ENCODE data around the gene ATP6V1G3.

Gene ATP6V1G3

GRCh38 chr1:198494658-198495103 is 45.8 kb downstream of the ATP6V1G3 start:
- ChIA-PET CTCF (no interaction called here), POLR2A (no interaction called here)
- Histone ChIP-seq H3K27ac (ENCODE audit: extremely low read depth, low read depth, low read length) (no peak overlapping the region), H3K4me1 (ENCODE audit: control insufficient read depth, insufficient read depth, low read length) (no peaks in the 10 kb centered on the region), H3K4me3 (ENCODE audit: low read depth, low read length) (no peak overlapping the region), H3K36me3 (ENCODE audit: control insufficient read depth in 2 of 2, insufficient read depth in 1 of 2, low read length in 2 of 2) (no peaks in the 10 kb centered on the region), H3K9me3 (ENCODE audit: control insufficient read depth, insufficient read depth, low read depth, low read length) (no peaks in the 10 kb centered on the region)
- TF ChIP-seq ZNF211 (tag by site-specific recombination; IDR thresholded peaks at IDR 0.05; ENCODE audit: low read depth) (no peak), EGR2 (tag by site-specific recombination; IDR thresholded peaks at IDR 0.05; ENCODE audit: low read depth) (no peak), ZBTB7A (tag by site-specific recombination; IDR thresholded peaks at IDR 0.05; ENCODE audit: low read depth) (no peak), MYNN (tag by site-specific recombination; IDR thresholded peaks at IDR 0.05; ENCODE audit: borderline replicate concordance) (no peak), PRDM4 (tag by site-specific recombination; IDR thresholded peaks at IDR 0.05) (no peak)

- H3K36me3 ChIP-seq (ENCODE audit: control insufficient read depth in 2 of 2, insufficient read depth in 1 of 2, low read length in 2 of 2), result no peaks in the 10 kb centered on the region
- no peak overlapping the region for H3K4me3 ChIP-seq (ENCODE audit: low read depth, low read length)
- TF ChIP-seq ZNF10 (tag by site-specific recombination; IDR thresholded peaks at IDR 0.05), result no peak
- TF ChIP-seq ZNF354C (tag by site-specific recombination; IDR thresholded peaks at IDR 0.05; ENCODE audit: borderline replicate concordance, low read depth), result no peak
- TF ChIP-seq ZNF544 (tag by site-specific recombination; IDR thresholded peaks at IDR 0.05), result no peak
- TF ChIP-seq, protein P1, sequence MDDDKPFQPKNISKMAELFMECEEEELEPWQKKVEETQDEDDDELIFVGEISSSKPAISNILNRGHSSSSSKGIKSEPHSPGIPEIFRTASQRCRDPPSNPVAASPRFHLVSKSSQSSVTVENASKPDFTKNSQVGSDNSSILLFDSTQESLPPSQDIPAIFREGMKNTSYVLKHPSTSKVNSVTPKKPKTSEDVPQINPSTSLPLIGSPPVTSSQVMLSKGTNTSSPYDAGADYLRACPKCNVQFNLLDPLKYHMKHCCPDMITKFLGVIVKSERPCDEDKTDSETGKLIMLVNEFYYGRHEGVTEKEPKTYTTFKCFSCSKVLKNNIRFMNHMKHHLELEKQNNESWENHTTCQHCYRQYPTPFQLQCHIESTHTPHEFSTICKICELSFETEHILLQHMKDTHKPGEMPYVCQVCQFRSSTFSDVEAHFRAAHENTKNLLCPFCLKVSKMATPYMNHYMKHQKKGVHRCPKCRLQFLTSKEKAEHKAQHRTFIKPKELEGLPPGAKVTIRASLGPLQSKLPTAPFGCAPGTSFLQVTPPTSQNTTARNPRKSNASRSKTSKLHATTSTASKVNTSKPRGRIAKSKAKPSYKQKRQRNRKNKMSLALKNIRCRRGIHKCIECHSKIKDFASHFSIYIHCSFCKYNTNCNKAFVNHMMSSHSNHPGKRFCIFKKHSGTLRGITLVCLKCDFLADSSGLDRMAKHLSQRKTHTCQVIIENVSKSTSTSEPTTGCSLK (tag by site-specific recombination; IDR thresholded peaks at IDR 0.05), result no peak
- TF ChIP-seq ZNF394 (tag by site-specific recombination; IDR thresholded peaks at IDR 0.05; ENCODE audit: borderline replicate concordance), result no peak
- ChIA-PET POLR2A (no interaction called here), CTCF (no interaction called here)
- no peaks in the 10 kb centered on the region for H3K4me1 ChIP-seq (ENCODE audit: control insufficient read depth, insufficient read depth, low read length)
- no peak overlapping the region for H3K27ac ChIP-seq (ENCODE audit: extremely low read depth, low read depth, low read length)
- no peaks in the 10 kb centered on the region for H3K9me3 ChIP-seq (ENCODE audit: control insufficient read depth, insufficient read depth, low read depth, low read length)
Observed at GRCh38 chr1:198494139-198494538, 46.3 kb downstream of the ATP6V1G3 start.

- ChIA-PET CTCF (interaction anchor here (0.5 kb wide), 1 partner anchor 1939 kb away, joined by 4 read pairs; no protein-coding TSS in a partner anchor), POLR2A (no interaction called here)
- no peak overlapping the region for H3K27ac ChIP-seq (ENCODE audit: extremely low read depth, low read depth, low read length)
- H3K4me1 ChIP-seq (ENCODE audit: control insufficient read depth, insufficient read depth, low read length), result no peaks in the 10 kb centered on the region
- no peaks in the 10 kb centered on the region for H3K36me3 ChIP-seq (ENCODE audit: control insufficient read depth in 2 of 2, insufficient read depth in 1 of 2, low read length in 2 of 2)
- no peak overlapping the region for H3K4me3 ChIP-seq (ENCODE audit: low read depth, low read length)
- no peaks in the 10 kb centered on the region for H3K9me3 ChIP-seq (ENCODE audit: control insufficient read depth, insufficient read depth, low read depth, low read length)
- TF ChIP-seq ZNF610 (tag by site-specific recombination; IDR thresholded peaks at IDR 0.05; ENCODE audit: borderline replicate concordance) (no peak), IKZF3 (tag by site-specific recombination; IDR thresholded peaks at IDR 0.05) (no peak), ZNF623 (tag by site-specific recombination; IDR thresholded peaks at IDR 0.05) (no peak), KLF8 (tag by site-specific recombination; IDR thresholded peaks at IDR 0.05) (no peak), ZNF132 (tag by site-specific recombination; IDR thresholded peaks at IDR 0.05; ENCODE audit: borderline replicate concordance) (no peak), PRDM4 (tag by site-specific recombination; IDR thresholded peaks at IDR 0.05) (no peak)
- TF ChIP-seq, protein P2, sequence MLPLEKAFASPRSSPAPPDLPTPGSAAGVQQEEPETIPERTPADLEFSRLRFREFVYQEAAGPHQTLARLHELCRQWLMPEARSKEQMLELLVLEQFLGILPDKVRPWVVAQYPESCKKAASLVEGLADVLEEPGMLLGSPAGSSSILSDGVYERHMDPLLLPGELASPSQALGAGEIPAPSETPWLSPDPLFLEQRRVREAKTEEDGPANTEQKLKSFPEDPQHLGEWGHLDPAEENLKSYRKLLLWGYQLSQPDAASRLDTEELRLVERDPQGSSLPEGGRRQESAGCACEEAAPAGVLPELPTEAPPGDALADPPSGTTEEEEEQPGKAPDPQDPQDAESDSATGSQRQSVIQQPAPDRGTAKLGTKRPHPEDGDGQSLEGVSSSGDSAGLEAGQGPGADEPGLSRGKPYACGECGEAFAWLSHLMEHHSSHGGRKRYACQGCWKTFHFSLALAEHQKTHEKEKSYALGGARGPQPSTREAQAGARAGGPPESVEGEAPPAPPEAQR (tag by site-specific recombination; IDR thresholded peaks at IDR 0.05), result no peak
Observed at GRCh38 chr1:198493329-198493728, 47.2 kb downstream of the ATP6V1G3 start.

All from HEK293 (cell line).